B cell (primary cell): ENCODE results near the gene NACC1. TPM values are rescaled to one million over a fixed set of nuclear protein-coding genes. Genes with fewer than 3 reads are reported as not detected.
A peak's percentile ranks its signal among the peaks of the same experiment; 100 is the strongest.

Source experiments
- ATAC-seq: fragments of 200-7000 bp; cut with Tn5 transposase; one replicate; pipeline ENCODE4 v1.10.0; 2021; ENCODE audit warnings: low read depth, mild to moderate bottlenecking, moderate number of reproducible peaks, moderate library complexity
- CTCF ChIA-PET: fragments of 350-600 bp; sonication (Branson Sonifier 250); formaldehyde crosslinking; loops from one replicate; lab custom pipeline; 2021; ENCODE audit warnings: antibody characterized with exemption, inconsistent platforms; lab: Charles Lee
- POLR2A ChIA-PET: fragments of 350-600 bp; sonication (Branson Sonifier 250); formaldehyde crosslinking; loops from one replicate; lab custom pipeline; 2021; ENCODE audit warnings: antibody characterized with exemption; lab: Charles Lee
- DNase-seq: peaks from one replicate; pipeline ENCODE4 v3.0.0; 2013
- H2AFZ ChIP-seq: 2 replicates; pipeline ENCODE4 v1.6.1; 2012; ENCODE audit warnings: mild to moderate bottlenecking, low read depth, low read length; ENCODE audit not compliant: insufficient read depth, poor library complexity, severe bottlenecking
- H3K27ac ChIP-seq, 2 donors: 1 replicate in 1 of 2; 2 replicates in 1 of 2; pipeline ENCODE4 v1.5.1; 2012 to 2013; ENCODE audit warnings: low read length in 2 of 2, mild to moderate bottlenecking in 2 of 2, moderate library complexity in 1 of 2
- H3K27me3 ChIP-seq, 4 experiments: fragments of 200-600 bp in 1 of 4; sonication (generic) in 1 of 4; replicated peaks in 1 of 4; 1 replicate in 2 of 4; 2 replicates in 2 of 4; pipeline versions ENCODE4 v1.6.1 to v1.7.0; 2013 to 2016; ENCODE audit warnings: low read length in 3 of 4, mild to moderate bottlenecking in 2 of 4, mixed read lengths in 1 of 4, moderate library complexity in 1 of 4; ENCODE audit not compliant: insufficient read depth in 4 of 4, control insufficient read depth in 3 of 4; ENCODE audit errors: control extremely low read depth in 1 of 4
- H3K36me3 ChIP-seq, 2 experiments: replicated peaks in 1 of 2; 1 replicate in 1 of 2; 2 replicates in 1 of 2; pipeline versions ENCODE4 v1.6.1 to v1.7.1; 2013; ENCODE audit warnings: low read length in 1 of 2; ENCODE audit not compliant: insufficient read depth in 2 of 2, control insufficient read depth in 1 of 2; ENCODE audit errors: control extremely low read depth in 1 of 2, extremely low read depth in 1 of 2
- H3K4me1 ChIP-seq, 2 donors: fragments of 200-600 bp in 1 of 2; sonication (generic) in 1 of 2; 1 replicate in 1 of 2; 2 replicates in 1 of 2; pipeline versions ENCODE4 v1.5.1 to v1.6.1; 2013 to 2017; ENCODE audit warnings: low read length in 2 of 2; ENCODE audit not compliant: control insufficient read depth in 2 of 2, insufficient read depth in 2 of 2
- H3K4me2 ChIP-seq: replicated peaks from 2 replicates; pipeline ENCODE3; 2012; ENCODE audit warnings: mild to moderate bottlenecking, low read depth, low read length; ENCODE audit not compliant: poor library complexity, severe bottlenecking
- H3K4me3 ChIP-seq, 5 experiments: fragments of 200-600 bp in 1 of 5; sonication (generic) in 1 of 5; 1 replicate in 3 of 5; 2 replicates in 2 of 5; pipeline versions ENCODE4 v1.5.1 to v1.7.0; 2011 to 2016; ENCODE audit warnings: low read length in 4 of 5, mild to moderate bottlenecking in 4 of 5, low read depth in 2 of 5, control low read depth in 1 of 5, moderate library complexity in 1 of 5; ENCODE audit not compliant: insufficient read depth in 1 of 5; ENCODE audit errors: control extremely low read depth in 1 of 5, extremely low read depth in 1 of 5
- H3K79me2 ChIP-seq: fragments of 200-600 bp; sonication (generic); one replicate; pipeline ENCODE4 v1.6.0; 2016; ENCODE audit warnings: low read length; ENCODE audit not compliant: control insufficient read depth, insufficient read depth
- H3K9ac ChIP-seq: fragments of 200-600 bp; sonication (generic); 2 replicates; pipeline ENCODE4 v1.6.1; 2017; ENCODE audit warnings: mild to moderate bottlenecking, low read length, moderate library complexity
- H3K9me3 ChIP-seq, 3 donors: one replicate each; pipeline versions ENCODE4 v1.6.1 to v1.7.1; 2013; ENCODE audit warnings: low read length in 2 of 3; ENCODE audit not compliant: control insufficient read depth in 2 of 3, insufficient read depth in 1 of 3; ENCODE audit errors: control extremely low read depth in 1 of 3
- H4K20me1 ChIP-seq: 2 replicates; pipeline ENCODE4 v1.6.0; 2012; ENCODE audit warnings: mild to moderate bottlenecking, low read length; ENCODE audit not compliant: insufficient read depth, control insufficient read depth, poor library complexity, severe bottlenecking
- H3K27ac Mint-ChIP-seq: one replicate; pipeline ENCODE4 v1.8.0; 2021; ENCODE audit warnings: mixed read lengths
- H3K27me3 Mint-ChIP-seq: one replicate; pipeline ENCODE4 v1.8.0; 2021; ENCODE audit warnings: mixed read lengths
- H3K4me1 Mint-ChIP-seq: one replicate; pipeline ENCODE4 v1.8.0; 2021; ENCODE audit warnings: mixed read lengths
- H3K4me3 Mint-ChIP-seq: one replicate; pipeline ENCODE4 v1.8.0; 2021; ENCODE audit warnings: mixed read lengths
- H3K9me3 Mint-ChIP-seq: one replicate; pipeline ENCODE4 v1.8.0; 2022; ENCODE audit warnings: mixed read lengths; ENCODE audit not compliant: insufficient read depth
- CTCF ChIP-seq: fragments of 200-600 bp; IDR thresholded peaks from one replicate; pipeline ENCODE4 v1.8.0; 2022; ENCODE audit warnings: antibody characterized with exemption, mild to moderate bottlenecking
- EZH2 ChIP-seq: IDR thresholded peaks from 2 replicates; pipeline ENCODE4 v1.6.1; 2012; ENCODE audit warnings: borderline replicate concordance, low read depth, mild to moderate bottlenecking, moderate library complexity, low read length; ENCODE audit not compliant: insufficient read depth, poor library complexity, severe bottlenecking
- WGBS: methylation state at CpG from one replicate; pipeline ENCODE4 v1.1.5; 2013; ENCODE audit warnings: missing lambda C conversion rate; ENCODE audit not compliant: insufficient coverage; 5-methylcytosine and 5-hydroxymethylcytosine counted together
- intact Hi-C: fragments of 100-400 bp; cut with micrococcal nuclease; formaldehyde crosslinking; loops from one replicate; pipeline ENCODE4 v1.10.0; 2022
- polyA plus RNA-seq: library from polyadenylated mRNA; depleted of rRNA; stranded (reverse); fragments of >200 nt; gene quantifications from 2 replicates; pipeline ENCODE4 v1.2.3, GENCODE V29; 2012
- total RNA-seq, 2 donors: library from RNA; stranded (reverse); fragments of 120-200 nt in 1 of 2; gene quantifications; 1 replicate in 1 of 2; 2 replicates in 1 of 2; pipeline versions ENCODE4 v1.2.3 to v1.2.4, GENCODE V29; 2013 to 2022

NACC1 gene
- total and polyA plus RNA-seq, 2 donors (not counting 1 experiment from before 2014, with no cell fraction given), result 25.9 to 27.5 TPM

- Mint-ChIP-seq H3K27ac (peak overlapping the region; percentile 93), H3K27me3 (no peaks in the 10 kb centered on the region), H3K4me1 (peaks cover 32% of the 10 kb centered on the region), H3K4me3 (peak overlapping the region; percentile 93), H3K9me3 (no peaks in the 10 kb centered on the region)
- Histone ChIP-seq H3K9me3 (no peaks in the 10 kb centered on the region), H3K27me3 (no peaks in the 10 kb centered on the region), H3K4me1 (peaks cover 17 to 39% of the 10 kb centered on the region in 2 donors), H3K4me2 (peak overlapping the region; percentile 99), H3K27ac (peak overlapping the region; percentile 43 to 87), H3K9ac (no peak overlapping the region), H3K4me3 (peak overlapping the region in 2 of 5 experiments; percentile 92 to 96), H3K36me3 (peaks cover 0 to 5% of the 10 kb centered on the region in 2 experiments), H2AFZ (no peak overlapping the region), H4K20me1 (peaks cover 7% of the 10 kb centered on the region), H3K79me2 (peaks cover 21% of the 10 kb centered on the region)
- 64% methylated on average over 5 of the region's 5 CpGs for WGBS
- intact Hi-C loops, result loop anchor here (5.0 kb wide), 1 partner anchor 62 kb away; no protein-coding TSS in a partner anchor
- no peak for ATAC-seq
- TF ChIP-seq EZH2 (no peak), CTCF (no peak)
- POLR2A ChIA-PET, result interaction anchor here (0.6 to 4.2 kb wide), 11 partner anchors 10 to 148 kb away, joined by 3 to 107 read pairs (median 5); partner anchors contain the start of gene LYL1
- CTCF ChIA-PET, result interaction anchor here (0.7 to 8.2 kb wide), 35 partner anchors 8 to 495 kb away, joined by 3 to 285 read pairs (median 5); partner anchors contain the start of genes DAND5, IER2, NACC1 and STX10
- DNase-seq, result no peak
Observed at GRCh38 chr19:13094106-13094504, 24.0 kb upstream of the NACC1 start.

GRCh38 chr19:13094771-13095392 lies 23.2 kb upstream of the NACC1 start:
- peaks cover 11% of the 10 kb centered on the region for H4K20me1 ChIP-seq
- peak overlapping the region; percentile 99 for H3K4me2 ChIP-seq
- peaks cover 22% of the 10 kb centered on the region for H3K79me2 ChIP-seq
- peaks cover 21 to 45% of the 10 kb centered on the region in 2 donors for H3K4me1 ChIP-seq
- Mint-ChIP-seq H3K9me3 (no peaks in the 10 kb centered on the region), H3K4me3 (peak overlapping the region; percentile 93), H3K27ac (peak overlapping the region; percentile 93), H3K27me3 (no peaks in the 10 kb centered on the region), H3K4me1 (peaks cover 38% of the 10 kb centered on the region)
- 1% methylated on average over 8 of the region's 16 CpGs for WGBS
- peak; percentile 10 for ATAC-seq
- H3K9ac ChIP-seq, result peak overlapping the region; percentile 78
- H3K36me3 ChIP-seq, result peaks cover under 1 to 10% of the 10 kb centered on the region in 2 experiments
- intact Hi-C loops, result loop anchor here (1.0 to 5.0 kb wide), 2 partner anchors 9 to 63 kb away; no protein-coding TSS in a partner anchor
- peak overlapping the region; percentile 60 for H2AFZ ChIP-seq
- H3K4me3 ChIP-seq, result peak overlapping the region; percentile 34 to 96 (median 92)
- no peaks in the 10 kb centered on the region for H3K27me3 ChIP-seq
- peak; percentile 77 for DNase-seq
- ChIA-PET CTCF (interaction anchor here (0.7 to 8.2 kb wide), 32 partner anchors 8 to 494 kb away, joined by 3 to 285 read pairs (median 6); partner anchors contain the start of genes DAND5, GCDH, IER2 and NACC1), POLR2A (interaction anchor here (0.6 to 4.2 kb wide), 18 partner anchors 9 to 709 kb away, joined by 3 to 107 read pairs (median 6); partner anchors contain the start of genes FBXW9, IER2, LYL1 and NACC1)
- H3K9me3 ChIP-seq, result no peaks in the 10 kb centered on the region
- TF ChIP-seq EZH2, result no peak
- TF ChIP-seq CTCF, result no peak
- H3K27ac ChIP-seq, result peak overlapping the region; percentile 43 to 87
